ENCODE results near the gene MRM2.
A peak's percentile ranks its signal among the peaks of the same experiment; 100 is the strongest.

Gene MRM2

GRCh38 chr7:2220030-2220429 lies 22.0 kb downstream of the MRM2 start:
- no peak for DNase-seq

GRCh38 chr7:2219606-2220005 lies 22.4 kb downstream of the MRM2 start:
- DNase-seq = no peak

- no peak for DNase-seq
These were observed 22.9 kb downstream of the MRM2 start for GRCh38 chr7:2219136-2219535.

GRCh38 chr7:2218444-2218785 lies 23.6 kb downstream of the MRM2 start:
- DNase-seq = no peak

- no peak for DNase-seq
These were observed 24.1 kb downstream of the MRM2 start for GRCh38 chr7:2217716-2218443.

- DNase-seq = no peak
These were observed 24.8 kb downstream of the MRM2 start for GRCh38 chr7:2217206-2217605.

GRCh38 chr7:2215851-2216250 lies 26.2 kb downstream of the MRM2 start:
- DNase-seq = no peak

- DNase-seq = peak; percentile 43
These were observed 27.4 kb downstream of the MRM2 start for GRCh38 chr7:2214636-2215035.

GRCh38 chr7:2213551-2214215 lies 28.3 kb downstream of the MRM2 start:
- no peak for DNase-seq

GRCh38 chr7:2212906-2213305 lies 29.1 kb downstream of the MRM2 start:
- DNase-seq = no peak

GRCh38 chr7:2211926-2212325 lies 30.1 kb downstream of the MRM2 start:
- DNase-seq = no peak

- no peak for DNase-seq
These were observed 30.6 kb downstream of the MRM2 start for GRCh38 chr7:2211259-2211880.

GRCh38 chr7:2210551-2211258 lies 31.3 kb downstream of the MRM2 start:
- no peak for DNase-seq

- DNase-seq = no peak
These were observed 32.1 kb downstream of the MRM2 start for GRCh38 chr7:2209961-2210323.

GRCh38 chr7:2209146-2209960 lies 32.7 kb downstream of the MRM2 start:
- DNase-seq = peak; percentile 42

GRCh38 chr7:2208712-2209111 lies 33.3 kb downstream of the MRM2 start:
- no peak for DNase-seq

- no peak for DNase-seq
These were observed 36.8 kb downstream of the MRM2 start for GRCh38 chr7:2205036-2205780.

GRCh38 chr7:2204446-2204845 lies 37.6 kb downstream of the MRM2 start:
- DNase-seq = no peak

GRCh38 chr7:2203766-2204300 lies 38.2 kb downstream of the MRM2 start:
- no peak for DNase-seq

- DNase-seq = no peak
These were observed 38.9 kb downstream of the MRM2 start for GRCh38 chr7:2202901-2203765.

- no peak for DNase-seq
These were observed 39.6 kb downstream of the MRM2 start for GRCh38 chr7:2202361-2202761.
